ENCODE results near the gene BICRA. TPM values are rescaled to one million over a fixed set of nuclear protein-coding genes. Genes with fewer than 3 reads are reported as not detected.
A peak's percentile ranks its signal among the peaks of the same experiment; 100 is the strongest.

The BICRA gene
- total RNA-seq, 1 experiment from 2014 or later, result 24.4 TPM

- H3K9me3 Mint-ChIP-seq (ENCODE audit: low read depth, unreplicated experiment), result no peaks in the 10 kb centered on the region
- no peak for DNase-seq
- no TSS peak for BruUV-seq (replicated peaks)
- peaks cover 17% of the 10 kb centered on the region for H3K36me3 Mint-ChIP-seq (ENCODE audit: insufficient read depth, unreplicated experiment)
- H3K4me1 Mint-ChIP-seq (ENCODE audit: low read depth, unreplicated experiment), result peaks cover 34% of the 10 kb centered on the region
- no peak overlapping the region for H3K4me3 Mint-ChIP-seq (ENCODE audit: low read depth, unreplicated experiment)
- peak overlapping the region; percentile 54 for H3K27ac Mint-ChIP-seq (ENCODE audit: unreplicated experiment)
- CTCF ChIA-PET, result interaction anchor here (0.6 kb wide), 1 partner anchor 23 kb away, joined by 3 read pairs; no protein-coding TSS in a partner anchor
- no peaks in the 10 kb centered on the region for H3K27me3 Mint-ChIP-seq (ENCODE audit: unreplicated experiment)
- no peak for TF ChIP-seq CTCF (IDR thresholded peaks at IDR 0.05; ENCODE audit: unreplicated experiment)
- intact Hi-C loops (cut with micrococcal nuclease; ENCODE audit: unreplicated experiment), result no loop called here
Observed at GRCh38 chr19:47644743-47645482, 36.0 kb downstream of the BICRA start.

GRCh38 chr19:47646924-47647323 lies 38.0 kb downstream of the BICRA start:
- TF ChIP-seq CTCF (IDR thresholded peaks at IDR 0.05; ENCODE audit: unreplicated experiment), result no peak
- Mint-ChIP-seq H3K9me3 (ENCODE audit: low read depth, unreplicated experiment) (no peaks in the 10 kb centered on the region), H3K4me1 (ENCODE audit: low read depth, unreplicated experiment) (peaks cover 42% of the 10 kb centered on the region), H3K27ac (ENCODE audit: unreplicated experiment) (no peak overlapping the region), H3K4me3 (ENCODE audit: low read depth, unreplicated experiment) (no peak overlapping the region), H3K27me3 (ENCODE audit: unreplicated experiment) (no peaks in the 10 kb centered on the region), H3K36me3 (ENCODE audit: insufficient read depth, unreplicated experiment) (peaks cover 14% of the 10 kb centered on the region)
- DNase-seq, result no peak
- intact Hi-C loops (cut with micrococcal nuclease; ENCODE audit: unreplicated experiment), result no loop called here
- no TSS peak for BruUV-seq (replicated peaks)
- CTCF ChIA-PET, result no interaction called here

- BruUV-seq (replicated peaks), result no TSS peak
- no peak for DNase-seq
- Mint-ChIP-seq H3K4me1 (ENCODE audit: low read depth, unreplicated experiment) (peaks cover 43% of the 10 kb centered on the region), H3K27ac (ENCODE audit: unreplicated experiment) (no peak overlapping the region), H3K36me3 (ENCODE audit: insufficient read depth, unreplicated experiment) (peaks cover 16% of the 10 kb centered on the region), H3K4me3 (ENCODE audit: low read depth, unreplicated experiment) (no peak overlapping the region), H3K9me3 (ENCODE audit: low read depth, unreplicated experiment) (no peaks in the 10 kb centered on the region), H3K27me3 (ENCODE audit: unreplicated experiment) (no peaks in the 10 kb centered on the region)
- CTCF ChIA-PET, result interaction anchor here (0.6 to 1.4 kb wide), 2 partner anchors 13 to 112 kb away, joined by 3 to 4 read pairs; no protein-coding TSS in a partner anchor
- intact Hi-C loops (cut with micrococcal nuclease; ENCODE audit: unreplicated experiment), result no loop called here
- no peak for TF ChIP-seq CTCF (IDR thresholded peaks at IDR 0.05; ENCODE audit: unreplicated experiment)
Observed at GRCh38 chr19:47649588-47649987, 40.7 kb downstream of the BICRA start.

- Mint-ChIP-seq H3K9me3 (ENCODE audit: low read depth, unreplicated experiment) (no peaks in the 10 kb centered on the region), H3K27me3 (ENCODE audit: unreplicated experiment) (no peaks in the 10 kb centered on the region), H3K4me1 (ENCODE audit: low read depth, unreplicated experiment) (peaks cover 37% of the 10 kb centered on the region), H3K36me3 (ENCODE audit: insufficient read depth, unreplicated experiment) (peaks cover 16% of the 10 kb centered on the region), H3K27ac (ENCODE audit: unreplicated experiment) (no peak overlapping the region), H3K4me3 (ENCODE audit: low read depth, unreplicated experiment) (no peak overlapping the region)
- intact Hi-C loops (cut with micrococcal nuclease; ENCODE audit: unreplicated experiment), result no loop called here
- CTCF ChIA-PET, result interaction anchor here (1.4 kb wide), 1 partner anchor 12 kb away, joined by 3 read pairs; no protein-coding TSS in a partner anchor
- no peak for TF ChIP-seq CTCF (IDR thresholded peaks at IDR 0.05; ENCODE audit: unreplicated experiment)
- no peak for DNase-seq
- BruUV-seq (replicated peaks), result no TSS peak
Observed at GRCh38 chr19:47650700-47651099, 41.8 kb downstream of the BICRA start.
